GM19240 (cell line): ENCODE measurements around the gene TBC1D25.
A peak's percentile ranks its signal among the peaks of the same experiment; 100 is the strongest.

Source experiments
- DNase-seq: peaks from one replicate; pipeline ENCODE4 v3.0.0; 2011; ENCODE audit warnings: low spot score; ENCODE audit not compliant: insufficient read length

Gene TBC1D25, protein sequence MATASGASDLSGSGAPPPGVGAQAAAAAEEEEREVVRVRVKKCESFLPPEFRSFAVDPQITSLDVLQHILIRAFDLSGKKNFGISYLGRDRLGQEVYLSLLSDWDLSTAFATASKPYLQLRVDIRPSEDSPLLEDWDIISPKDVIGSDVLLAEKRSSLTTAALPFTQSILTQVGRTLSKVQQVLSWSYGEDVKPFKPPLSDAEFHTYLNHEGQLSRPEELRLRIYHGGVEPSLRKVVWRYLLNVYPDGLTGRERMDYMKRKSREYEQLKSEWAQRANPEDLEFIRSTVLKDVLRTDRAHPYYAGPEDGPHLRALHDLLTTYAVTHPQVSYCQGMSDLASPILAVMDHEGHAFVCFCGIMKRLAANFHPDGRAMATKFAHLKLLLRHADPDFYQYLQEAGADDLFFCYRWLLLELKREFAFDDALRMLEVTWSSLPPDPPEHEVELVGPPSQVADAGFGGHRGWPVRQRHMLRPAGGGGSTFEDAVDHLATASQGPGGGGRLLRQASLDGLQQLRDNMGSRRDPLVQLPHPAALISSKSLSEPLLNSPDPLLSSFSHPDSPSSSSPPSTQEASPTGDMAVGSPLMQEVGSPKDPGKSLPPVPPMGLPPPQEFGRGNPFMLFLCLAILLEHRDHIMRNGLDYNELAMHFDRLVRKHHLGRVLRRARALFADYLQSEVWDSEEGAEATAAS

DNA sequence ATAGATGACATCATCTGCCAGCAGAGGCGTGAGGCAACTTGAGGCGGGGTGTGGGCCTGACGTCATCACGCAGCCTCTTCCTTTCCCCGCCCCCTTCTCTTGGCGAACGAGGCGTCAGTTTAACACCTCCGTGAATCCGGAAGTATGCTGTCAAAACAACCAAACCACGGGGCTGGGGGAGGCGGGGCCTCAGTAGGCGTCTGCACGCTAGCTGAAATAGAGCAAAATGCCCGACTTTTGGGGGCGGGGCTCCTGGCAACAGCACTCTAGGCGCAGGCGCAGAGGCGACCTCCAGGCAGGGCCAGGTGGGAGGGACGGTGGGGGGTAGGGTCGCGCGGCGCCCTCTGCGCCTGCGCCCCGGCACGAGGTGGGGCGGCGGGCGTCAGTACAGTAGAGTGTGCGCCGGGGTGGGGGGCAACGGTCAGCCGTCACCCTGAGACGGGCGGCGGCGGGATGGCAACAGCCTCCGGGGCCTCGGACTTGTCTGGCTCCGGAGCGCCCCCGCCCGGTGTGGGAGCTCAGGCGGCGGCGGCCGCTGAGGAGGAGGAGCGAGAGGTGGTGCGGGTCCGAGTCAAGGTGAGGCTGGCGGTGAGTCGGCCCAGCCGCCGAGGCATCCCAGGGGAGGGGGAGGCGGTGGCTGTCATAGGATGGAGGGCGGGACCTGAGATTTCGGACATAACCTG is at the start of gene TBC1D25:
TBC1D25 (plus strand) TSS at position 370 of the 683 bp plus-strand sequence; CDS start at position 454, 84 bp downstream.
- peak; percentile 71 for DNase-seq

DNA sequence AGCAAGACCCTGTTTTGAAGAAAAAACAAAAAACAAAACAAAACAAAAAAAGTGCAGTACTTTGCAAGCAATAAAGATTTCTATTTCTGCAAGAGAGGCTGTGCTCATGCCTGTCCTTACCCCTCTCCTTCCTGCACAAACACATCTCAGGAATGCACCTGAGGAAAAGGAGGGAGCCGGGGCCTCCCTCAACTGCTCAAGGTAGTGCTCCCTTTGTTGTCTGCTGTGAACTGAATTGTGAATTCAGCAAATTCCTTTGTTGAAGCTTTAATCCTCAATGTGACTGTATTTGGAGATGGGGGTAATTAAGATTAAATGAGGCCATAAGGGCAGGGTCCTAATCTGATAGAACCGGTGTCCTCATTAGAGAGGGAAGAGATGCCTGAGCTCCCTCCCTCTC is 49.6 kb upstream of the TBC1D25 start:
- no peak for DNase-seq

DNA sequence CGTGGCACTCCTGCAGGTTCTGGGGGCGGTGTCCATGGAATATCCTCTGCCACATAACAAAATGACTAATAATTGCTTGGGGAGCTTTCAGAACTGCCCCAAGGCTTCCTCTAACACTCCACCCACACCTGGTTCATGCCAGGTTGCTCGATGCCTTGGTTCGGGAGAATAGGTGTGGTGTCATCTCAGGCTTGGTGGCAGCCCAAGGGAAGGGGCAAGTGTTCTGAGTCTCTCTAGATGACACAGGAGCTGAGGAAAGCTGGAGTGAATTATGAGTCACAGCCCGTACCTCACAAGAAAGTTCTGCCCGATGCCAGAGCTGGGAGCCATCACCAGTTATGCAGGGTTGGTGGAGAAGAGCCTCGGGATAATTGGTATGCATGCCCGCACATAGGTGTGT is 48.9 kb upstream of the TBC1D25 start:
- no peak for DNase-seq

DNA sequence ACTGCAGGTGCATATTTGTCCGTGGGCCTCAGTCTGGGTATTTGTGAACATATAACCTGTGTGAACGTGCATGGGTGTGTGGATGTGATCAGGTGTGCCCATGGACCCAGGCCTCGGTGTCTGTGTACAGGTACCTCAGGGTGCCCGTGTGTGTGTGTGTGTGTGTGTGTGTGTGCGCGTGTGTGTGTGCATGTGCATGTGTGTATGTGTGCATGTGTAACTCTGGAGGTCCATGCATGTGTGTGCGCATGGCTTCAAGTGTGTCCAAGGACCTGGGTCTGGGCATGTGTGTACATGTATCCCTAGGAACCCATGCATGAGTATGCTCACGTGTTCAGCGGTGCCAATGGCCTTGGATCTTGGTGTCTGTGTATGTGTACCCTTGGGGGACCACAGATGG is 47.7 kb upstream of the TBC1D25 start:
- DNase-seq = no peak

DNA sequence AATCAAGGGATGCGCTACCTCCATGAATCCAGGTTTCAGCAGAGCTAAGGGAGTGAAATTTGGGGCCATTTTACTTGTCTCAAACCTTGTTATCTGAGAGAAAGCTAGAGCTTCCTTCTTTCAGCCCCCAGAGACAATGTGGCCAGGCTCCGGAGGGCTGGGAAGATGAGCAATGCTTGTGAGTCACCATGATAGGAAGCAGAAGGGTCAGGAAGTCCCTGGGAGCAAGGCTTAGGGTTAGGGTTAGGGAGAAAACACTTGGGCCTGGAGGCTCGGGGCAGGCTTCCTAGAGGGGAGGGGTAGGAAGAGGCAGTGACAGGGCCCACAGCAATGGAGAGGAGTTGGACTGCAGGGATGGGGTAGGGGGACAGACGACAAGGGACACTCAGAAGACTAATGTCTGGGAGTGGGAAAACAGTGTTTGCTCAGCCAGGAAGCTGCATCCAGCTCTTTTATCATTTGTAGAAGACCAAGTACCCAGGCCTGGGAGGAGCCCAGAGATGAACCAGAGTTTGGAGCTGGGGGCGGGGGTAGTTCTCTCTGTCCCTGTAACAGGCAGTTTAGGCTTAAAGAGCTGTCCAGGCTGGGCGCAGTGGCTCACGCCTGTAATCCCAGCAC is 47.1 kb upstream of the TBC1D25 start:
- DNase-seq = no peak

DNA sequence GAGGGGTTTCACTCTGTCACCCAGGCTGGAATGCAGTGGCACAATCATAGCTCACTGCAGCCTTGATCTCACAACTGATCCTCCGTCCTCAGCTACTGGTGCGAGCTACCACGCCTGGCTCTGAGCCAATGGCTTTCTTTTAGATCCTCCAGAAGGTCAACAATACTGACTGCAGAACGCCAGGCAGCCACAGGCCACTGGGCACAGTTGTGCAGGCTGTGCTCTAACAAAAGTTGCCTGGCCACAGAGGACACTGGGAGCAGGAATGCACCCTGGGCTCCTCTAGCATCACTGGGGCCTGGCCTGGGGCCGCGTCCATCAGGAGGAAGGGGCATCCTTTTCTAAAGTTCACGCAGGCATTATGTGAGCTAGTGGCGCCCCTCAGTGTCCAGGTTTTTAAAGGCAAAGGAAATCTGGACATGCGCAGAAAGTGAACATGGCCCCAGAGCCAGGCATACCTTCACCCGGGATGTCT is 45.6 kb upstream of the TBC1D25 start:
- DNase-seq = no peak

DNA sequence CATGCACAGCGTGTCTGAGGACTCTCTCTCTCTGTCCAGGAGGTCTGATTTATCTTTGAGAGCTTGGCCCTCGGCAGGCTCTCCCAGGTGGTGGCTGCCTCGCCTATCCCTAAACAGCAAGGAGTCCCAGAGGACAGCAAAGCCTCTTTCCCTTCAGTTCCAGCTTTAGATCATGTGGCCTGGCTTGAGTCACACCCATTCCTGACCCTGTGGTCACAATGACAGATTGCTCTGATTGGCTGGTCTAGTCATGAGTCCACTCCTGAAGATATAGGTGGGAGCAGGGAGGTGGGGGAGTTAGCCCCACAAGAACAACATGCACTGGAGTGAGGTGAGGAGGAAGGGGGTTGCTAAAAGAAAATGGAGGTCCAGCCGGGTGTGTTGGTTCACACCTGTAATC is 42.9 kb upstream of the TBC1D25 start:
- DNase-seq = no peak

DNA sequence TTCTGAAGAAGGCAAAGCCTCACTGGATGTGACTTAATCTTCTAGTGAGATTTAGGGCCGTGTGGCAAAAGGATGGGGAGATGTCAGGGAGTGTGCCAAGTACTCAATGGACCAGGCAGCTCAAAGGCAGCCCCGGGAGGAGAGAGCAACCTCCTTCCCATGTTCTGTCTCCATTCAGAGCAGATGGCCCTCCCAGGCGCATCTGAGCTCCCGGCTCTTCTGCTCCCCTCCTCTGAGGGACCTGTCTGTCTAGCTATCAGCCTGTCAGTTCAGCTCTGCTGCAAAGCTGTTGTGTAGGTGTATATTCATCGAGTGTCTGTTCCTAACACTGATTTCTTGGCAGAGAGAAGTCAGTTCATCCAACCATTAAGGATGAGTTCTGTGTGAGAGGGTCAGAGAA is 41.6 kb upstream of the TBC1D25 start:
- DNase-seq = no peak

DNA sequence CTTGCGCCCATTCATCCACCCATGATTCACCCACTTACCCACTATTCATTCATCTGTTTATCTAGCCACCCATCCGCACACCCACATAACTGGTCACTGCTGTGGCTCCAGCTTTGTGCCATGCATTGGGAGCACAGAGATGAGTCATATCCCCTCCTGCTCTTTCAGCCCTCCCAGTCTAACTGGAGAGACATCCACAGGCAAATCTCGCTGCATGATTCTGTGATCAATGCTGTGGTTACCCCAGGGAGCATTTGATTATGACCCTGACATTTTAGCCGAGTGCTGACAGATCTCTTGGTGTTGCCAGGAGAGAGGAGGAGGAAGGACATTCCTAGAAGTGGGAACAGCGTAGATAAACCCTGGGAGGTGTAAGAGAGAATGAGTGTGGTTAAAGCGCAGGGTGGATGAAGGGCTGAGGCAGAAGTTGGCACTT is 41.1 kb upstream of the TBC1D25 start:
- no peak for DNase-seq

DNA sequence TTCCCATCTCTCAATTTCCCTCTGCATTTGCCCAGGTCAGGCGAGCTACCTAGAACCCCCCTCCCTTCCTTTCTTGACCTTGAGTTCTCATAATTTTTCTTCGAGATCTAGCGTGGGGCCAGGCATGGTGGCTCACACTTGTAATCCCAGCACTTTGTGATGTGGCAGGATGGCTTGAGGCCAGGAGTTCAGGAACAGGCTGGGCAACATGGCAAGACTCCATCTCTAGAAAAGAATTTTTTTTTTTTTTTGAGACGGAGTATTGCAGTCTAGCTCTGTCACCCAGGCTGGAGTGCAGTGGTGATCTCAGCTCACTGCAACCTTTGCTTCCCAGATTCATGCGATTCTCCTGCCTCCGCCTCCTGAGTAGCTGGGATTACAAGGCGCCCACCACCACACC is 35.3 kb upstream of the TBC1D25 start:
- no peak for DNase-seq

DNA sequence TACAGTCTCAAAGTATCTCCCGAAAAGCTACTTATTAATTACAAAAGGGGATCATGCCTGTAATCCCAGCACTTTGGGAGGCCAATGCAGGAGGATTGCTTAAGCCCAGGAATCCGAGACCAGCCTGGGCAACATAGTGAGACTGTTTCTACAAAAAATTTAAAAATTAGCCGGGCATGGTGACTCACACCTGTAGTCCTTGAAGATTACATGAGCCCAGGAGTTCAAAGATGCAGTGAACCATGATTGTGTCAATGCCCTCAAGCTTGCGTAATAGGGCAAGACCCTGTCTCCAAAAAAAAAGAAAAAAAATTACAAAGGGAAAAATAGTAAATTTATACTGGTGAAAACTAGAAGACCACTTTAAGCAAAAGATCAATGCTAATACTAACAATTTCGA is 34.0 kb upstream of the TBC1D25 start:
- DNase-seq = no peak

DNA sequence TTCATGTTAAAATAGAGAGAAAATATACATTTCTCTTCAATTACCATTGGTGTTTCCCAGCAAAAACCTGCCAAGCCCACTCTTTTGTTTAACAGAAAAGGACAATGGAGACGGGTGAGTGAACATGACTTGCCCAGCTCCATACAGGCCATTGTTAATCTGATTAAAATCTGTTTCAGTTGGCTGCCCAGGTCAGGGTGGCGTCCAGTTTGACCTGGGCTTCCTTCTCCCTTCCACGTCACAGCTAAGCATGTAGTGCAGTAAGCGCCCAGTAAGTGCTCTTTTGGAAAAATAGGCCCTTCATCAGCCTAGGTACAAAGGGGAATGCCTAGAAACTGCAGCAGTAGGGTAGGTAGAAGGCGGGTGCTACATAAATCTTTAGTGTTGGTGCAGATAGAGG is 32.3 kb upstream of the TBC1D25 start:
- DNase-seq = no peak

DNA sequence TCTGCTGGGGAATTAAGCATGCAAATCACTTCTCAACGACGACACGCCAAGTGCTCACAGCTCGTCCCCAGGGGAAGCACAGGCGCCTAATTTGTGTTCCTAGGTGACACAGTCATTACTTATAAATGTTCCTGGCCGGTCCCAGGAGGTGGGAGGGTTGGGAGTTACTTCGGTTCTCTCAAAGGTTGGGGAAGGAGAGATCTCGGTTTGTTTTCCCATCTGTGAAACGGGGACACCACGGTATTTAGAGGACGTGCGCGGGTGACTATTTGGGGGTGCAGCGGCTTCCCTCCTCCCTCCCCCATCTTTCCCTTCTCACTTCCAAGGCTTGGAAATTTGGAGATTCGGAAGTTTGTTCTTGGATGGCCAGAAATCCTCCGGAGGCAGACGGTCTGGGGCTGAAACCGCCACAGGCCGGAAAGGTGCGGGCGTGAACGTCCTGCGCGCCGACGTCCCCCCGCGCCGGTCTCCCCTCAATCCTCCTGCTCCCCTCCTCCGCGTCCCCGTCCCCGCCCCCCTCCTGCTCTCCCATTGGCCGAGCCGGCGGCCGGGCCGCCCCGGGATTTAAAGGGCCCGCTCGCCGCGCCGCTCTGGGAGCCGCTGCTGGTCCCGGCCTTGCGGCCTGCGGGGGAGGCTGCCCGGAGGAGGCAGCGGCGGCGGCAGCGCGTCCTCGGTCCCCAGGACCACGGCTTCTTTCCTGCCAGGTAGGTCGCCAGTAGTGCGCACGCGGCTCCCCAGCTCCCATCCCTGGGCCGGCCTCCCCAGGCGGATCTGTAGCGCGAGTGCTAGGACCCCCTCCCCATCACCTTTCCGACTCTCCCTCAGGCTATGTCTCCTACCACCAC is 30.9 kb upstream of the TBC1D25 start, which contains the start of gene PORCN:
PORCN (plus strand) TSS at position 593 of the 845 bp plus-strand sequence. CDS start 829 bp downstream, outside the sequence.
- DNase-seq = peak; percentile 87

DNA sequence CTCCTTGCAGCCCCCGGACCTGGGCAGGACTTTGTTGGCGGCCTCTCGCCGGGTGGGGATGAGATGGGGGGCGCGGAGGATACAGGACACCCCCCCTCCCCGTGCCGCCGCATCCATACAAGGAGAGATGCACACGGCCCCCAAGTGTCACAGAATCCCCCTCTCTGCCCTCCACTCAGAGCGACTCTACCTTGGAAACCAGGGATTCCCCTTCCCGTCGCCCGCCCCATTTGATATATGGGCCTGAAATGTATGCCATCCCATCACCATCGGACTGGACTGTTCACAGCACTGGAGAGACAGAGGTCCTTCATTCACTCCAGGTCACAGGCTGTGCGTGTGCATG is 30.3 kb upstream of the TBC1D25 start:
- DNase-seq = no peak

DNA sequence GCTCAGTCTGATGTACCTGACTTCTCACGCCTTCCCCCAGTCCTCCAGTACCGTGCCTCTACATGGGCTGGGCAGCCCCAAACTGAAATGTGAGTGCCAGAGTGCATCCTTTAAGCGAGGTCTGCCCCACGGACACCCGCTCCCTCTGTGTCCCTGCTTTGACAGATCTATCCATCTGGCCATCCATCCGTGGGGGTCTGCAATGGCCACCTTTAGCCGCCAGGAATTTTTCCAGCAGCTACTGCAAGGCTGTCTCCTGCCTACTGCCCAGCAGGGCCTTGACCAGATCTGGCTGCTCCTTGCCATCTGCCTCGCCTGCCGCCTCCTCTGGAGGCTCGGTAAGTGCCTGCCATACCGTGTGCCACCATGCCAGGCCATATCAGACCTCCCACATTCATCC is 29.9 kb upstream of the TBC1D25 start:
- DNase-seq = no peak

DNA sequence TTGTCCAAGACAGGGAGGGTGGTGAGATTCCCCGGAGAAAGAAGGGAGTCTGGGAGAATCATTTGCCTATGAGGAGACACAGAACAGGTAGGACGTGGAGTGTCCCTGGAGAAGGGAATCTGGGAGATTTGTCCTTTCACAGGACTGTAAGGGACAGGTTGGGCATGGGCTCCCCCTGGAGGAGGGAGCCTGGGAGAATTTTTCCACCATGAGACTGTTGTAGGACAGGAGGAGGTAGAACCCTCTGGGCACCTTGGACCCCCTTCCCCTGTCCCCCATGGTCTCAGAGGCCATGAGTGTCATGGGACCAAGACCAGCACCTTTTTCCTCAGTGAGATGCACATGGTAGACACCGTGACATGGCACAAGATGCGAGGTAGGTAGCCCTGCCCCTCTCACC is 28.0 kb upstream of the TBC1D25 start:
- DNase-seq = no peak

DNA sequence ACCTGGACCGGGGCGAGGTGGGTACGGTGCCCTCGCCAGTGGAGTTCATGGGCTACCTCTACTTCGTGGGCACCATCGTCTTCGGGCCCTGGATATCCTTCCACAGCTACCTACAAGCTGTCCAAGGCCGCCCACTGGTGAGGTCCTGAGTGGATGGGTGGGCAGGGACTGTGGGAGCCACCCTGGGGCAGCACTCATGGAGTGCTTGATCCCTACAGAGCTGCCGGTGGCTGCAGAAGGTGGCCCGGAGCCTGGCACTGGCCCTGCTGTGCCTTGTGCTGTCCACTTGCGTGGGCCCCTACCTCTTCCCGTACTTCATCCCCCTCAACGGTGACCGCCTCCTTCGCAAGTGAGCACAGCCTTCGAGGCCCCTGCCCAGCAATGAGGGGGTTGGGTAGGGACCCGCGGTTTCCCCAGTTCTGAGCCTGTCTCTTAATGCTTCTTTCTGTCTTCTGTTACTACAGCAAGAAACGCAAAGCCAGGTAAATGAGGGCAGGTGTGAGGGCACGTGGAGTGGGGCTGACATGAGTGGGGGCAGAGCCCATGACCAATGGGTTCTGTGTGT is 27.1 kb upstream of the TBC1D25 start:
- DNase-seq = no peak

DNA sequence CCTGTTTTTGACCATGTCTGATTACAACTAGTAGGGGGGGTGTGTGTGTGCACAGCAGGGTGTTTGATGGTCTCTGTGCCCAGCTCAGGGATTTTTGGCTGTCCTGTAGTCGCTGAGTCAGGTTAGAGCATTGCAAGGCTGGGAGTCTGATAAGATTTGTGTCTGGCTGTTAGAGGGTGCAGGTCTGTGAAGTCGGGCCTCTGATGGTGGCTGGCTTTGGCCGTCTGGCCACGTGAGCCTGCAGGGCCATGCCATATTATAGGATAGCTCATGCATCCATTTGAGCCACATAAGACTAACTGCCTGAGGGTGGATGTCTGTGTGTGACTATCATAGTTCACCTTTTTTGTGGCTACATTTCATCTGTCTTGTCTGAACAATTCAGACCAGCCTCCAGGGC is 25.8 kb upstream of the TBC1D25 start:
- DNase-seq = no peak

DNA sequence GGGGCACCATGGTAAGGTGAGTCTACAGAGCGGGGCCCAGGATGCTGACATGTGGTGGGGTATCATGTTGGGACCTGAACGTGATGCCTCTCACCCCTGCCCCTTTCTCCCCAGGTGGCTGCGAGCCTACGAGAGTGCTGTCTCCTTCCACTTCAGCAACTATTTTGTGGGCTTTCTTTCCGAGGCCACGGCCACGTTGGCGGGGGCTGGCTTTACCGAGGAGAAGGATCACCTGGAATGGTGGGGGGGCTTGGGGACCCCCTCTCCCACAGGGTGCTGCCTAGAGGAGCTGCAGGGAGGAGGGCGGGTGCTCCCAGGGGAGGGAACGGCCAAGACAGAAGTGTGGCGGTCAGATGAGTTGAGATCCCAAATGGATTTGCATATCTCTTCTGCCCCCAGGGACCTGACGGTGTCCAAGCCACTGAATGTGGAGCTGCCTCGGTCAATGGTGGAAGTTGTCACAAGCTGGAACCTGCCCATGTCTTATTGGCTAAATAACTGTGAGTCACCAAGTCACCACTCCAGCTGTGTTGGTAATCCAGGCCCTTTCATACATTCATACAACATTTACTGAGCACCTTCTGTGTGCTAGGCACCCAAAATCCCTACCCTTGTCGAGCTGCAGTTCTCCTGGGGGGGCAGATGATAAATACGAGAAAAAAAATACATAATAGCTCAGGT is 25.2 kb upstream of the TBC1D25 start:
- no peak for DNase-seq
